Measurements from ENCODE around the gene DHRSX.
"Not testable (repeated sequence)": the region's sequence is repeated elsewhere in the genome, so short reads cannot be mapped to it uniquely, and the experiment has no call there.

DNA sequence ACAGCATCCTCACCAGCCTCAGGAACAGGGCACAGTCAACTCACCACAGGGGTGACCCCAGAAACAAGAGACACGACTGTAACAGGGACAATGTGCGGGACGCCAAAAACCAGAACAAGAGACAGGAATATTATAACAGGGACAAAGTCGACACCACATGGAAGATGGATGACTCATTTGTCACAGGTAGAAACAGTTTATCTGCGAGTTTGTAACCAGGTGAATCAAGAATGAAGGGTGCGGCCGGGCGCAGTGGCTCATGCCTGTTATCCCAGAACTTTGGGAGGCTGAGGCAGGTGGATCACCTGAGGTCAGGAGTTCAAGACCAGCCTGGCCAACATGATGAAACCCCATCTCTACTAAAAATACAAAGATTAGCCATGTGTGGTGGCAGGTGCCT is 44.7 kb downstream of the DHRSX start:
- TF ChIP-seq CREB5 (CRISPR knock-in tag; IDR thresholded peaks at IDR 0.05; ENCODE audit: low read depth); GLIS3 (CRISPR knock-in tag; IDR thresholded peaks at IDR 0.05); RARB (CRISPR knock-in tag; IDR thresholded peaks at IDR 0.05); SNAI2 (CRISPR knock-in tag; IDR thresholded peaks at IDR 0.05): not testable (repeated sequence)
- TF ChIP-seq, protein P1, sequence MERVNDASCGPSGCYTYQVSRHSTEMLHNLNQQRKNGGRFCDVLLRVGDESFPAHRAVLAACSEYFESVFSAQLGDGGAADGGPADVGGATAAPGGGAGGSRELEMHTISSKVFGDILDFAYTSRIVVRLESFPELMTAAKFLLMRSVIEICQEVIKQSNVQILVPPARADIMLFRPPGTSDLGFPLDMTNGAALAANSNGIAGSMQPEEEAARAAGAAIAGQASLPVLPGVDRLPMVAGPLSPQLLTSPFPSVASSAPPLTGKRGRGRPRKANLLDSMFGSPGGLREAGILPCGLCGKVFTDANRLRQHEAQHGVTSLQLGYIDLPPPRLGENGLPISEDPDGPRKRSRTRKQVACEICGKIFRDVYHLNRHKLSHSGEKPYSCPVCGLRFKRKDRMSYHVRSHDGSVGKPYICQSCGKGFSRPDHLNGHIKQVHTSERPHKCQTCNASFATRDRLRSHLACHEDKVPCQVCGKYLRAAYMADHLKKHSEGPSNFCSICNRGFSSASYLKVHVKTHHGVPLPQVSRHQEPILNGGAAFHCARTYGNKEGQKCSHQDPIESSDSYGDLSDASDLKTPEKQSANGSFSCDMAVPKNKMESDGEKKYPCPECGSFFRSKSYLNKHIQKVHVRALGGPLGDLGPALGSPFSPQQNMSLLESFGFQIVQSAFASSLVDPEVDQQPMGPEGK (CRISPR knock-in tag; IDR thresholded peaks at IDR 0.05; ENCODE audit: borderline replicate concordance): not testable (repeated sequence)
- TF ChIP-seq, protein P2, sequence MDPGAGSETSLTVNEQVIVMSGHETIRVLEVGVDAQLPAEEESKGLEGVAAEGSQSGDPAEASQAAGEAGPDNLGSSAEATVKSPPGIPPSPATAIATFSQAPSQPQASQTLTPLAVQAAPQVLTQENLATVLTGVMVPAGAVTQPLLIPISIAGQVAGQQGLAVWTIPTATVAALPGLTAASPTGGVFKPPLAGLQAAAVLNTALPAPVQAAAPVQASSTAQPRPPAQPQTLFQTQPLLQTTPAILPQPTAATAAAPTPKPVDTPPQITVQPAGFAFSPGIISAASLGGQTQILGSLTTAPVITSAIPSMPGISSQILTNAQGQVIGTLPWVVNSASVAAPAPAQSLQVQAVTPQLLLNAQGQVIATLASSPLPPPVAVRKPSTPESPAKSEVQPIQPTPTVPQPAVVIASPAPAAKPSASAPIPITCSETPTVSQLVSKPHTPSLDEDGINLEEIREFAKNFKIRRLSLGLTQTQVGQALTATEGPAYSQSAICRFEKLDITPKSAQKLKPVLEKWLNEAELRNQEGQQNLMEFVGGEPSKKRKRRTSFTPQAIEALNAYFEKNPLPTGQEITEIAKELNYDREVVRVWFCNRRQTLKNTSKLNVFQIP (CRISPR knock-in tag; IDR thresholded peaks at IDR 0.05; ENCODE audit: borderline replicate concordance, low read depth): not testable (repeated sequence)

All from SK-N-SH treated with all-trans-retinoic acid at 6 μM for 48 hours (cell line).